Mucosa of rectum (tissue), 2 donors: ENCODE measurements around the gene MPLKIP.
"Not testable (repeated sequence)": the region's sequence is repeated elsewhere in the genome, so short reads cannot be mapped to it uniquely, and the experiment has no call there.

Experiments used
- H3K27ac ChIP-seq, 2 donors: one replicate each; pipeline ENCODE4 v1.7.0; 2013; ENCODE audit warnings: inconsistent platforms in 2 of 2, low read depth in 2 of 2, low read length in 2 of 2
- H3K27me3 ChIP-seq, 2 donors: one replicate each; pipeline ENCODE4 v1.7.0; 2013; ENCODE audit warnings: low read length in 2 of 2; ENCODE audit not compliant: control insufficient read depth in 2 of 2, insufficient read depth in 2 of 2
- H3K36me3 ChIP-seq, 2 donors: one replicate each; pipeline ENCODE4 v1.7.0; 2013; ENCODE audit warnings: low read length in 2 of 2; ENCODE audit not compliant: control insufficient read depth in 2 of 2, insufficient read depth in 2 of 2
- H3K4me1 ChIP-seq, 2 donors: one replicate each; pipeline ENCODE4 v1.7.0; 2013; ENCODE audit warnings: low read length in 2 of 2, mild to moderate bottlenecking in 1 of 2; ENCODE audit not compliant: control insufficient read depth in 2 of 2, insufficient read depth in 2 of 2
- H3K4me3 ChIP-seq, 2 donors: one replicate each; pipeline ENCODE4 v1.7.0; 2013; ENCODE audit warnings: low read length in 2 of 2
- H3K9ac ChIP-seq, 2 donors: one replicate each; pipeline ENCODE4 v1.7.0; 2013; ENCODE audit warnings: low read length in 2 of 2, low read depth in 1 of 2, mild to moderate bottlenecking in 1 of 2
- H3K9me3 ChIP-seq, 2 donors: one replicate each; pipeline ENCODE4 v1.7.0; 2013; ENCODE audit warnings: low read length in 2 of 2; ENCODE audit not compliant: control insufficient read depth in 2 of 2
- donor health status: healthy.
- donor health status: Normal muscosa, but diverticular disease.

Gene MPLKIP

DNA sequence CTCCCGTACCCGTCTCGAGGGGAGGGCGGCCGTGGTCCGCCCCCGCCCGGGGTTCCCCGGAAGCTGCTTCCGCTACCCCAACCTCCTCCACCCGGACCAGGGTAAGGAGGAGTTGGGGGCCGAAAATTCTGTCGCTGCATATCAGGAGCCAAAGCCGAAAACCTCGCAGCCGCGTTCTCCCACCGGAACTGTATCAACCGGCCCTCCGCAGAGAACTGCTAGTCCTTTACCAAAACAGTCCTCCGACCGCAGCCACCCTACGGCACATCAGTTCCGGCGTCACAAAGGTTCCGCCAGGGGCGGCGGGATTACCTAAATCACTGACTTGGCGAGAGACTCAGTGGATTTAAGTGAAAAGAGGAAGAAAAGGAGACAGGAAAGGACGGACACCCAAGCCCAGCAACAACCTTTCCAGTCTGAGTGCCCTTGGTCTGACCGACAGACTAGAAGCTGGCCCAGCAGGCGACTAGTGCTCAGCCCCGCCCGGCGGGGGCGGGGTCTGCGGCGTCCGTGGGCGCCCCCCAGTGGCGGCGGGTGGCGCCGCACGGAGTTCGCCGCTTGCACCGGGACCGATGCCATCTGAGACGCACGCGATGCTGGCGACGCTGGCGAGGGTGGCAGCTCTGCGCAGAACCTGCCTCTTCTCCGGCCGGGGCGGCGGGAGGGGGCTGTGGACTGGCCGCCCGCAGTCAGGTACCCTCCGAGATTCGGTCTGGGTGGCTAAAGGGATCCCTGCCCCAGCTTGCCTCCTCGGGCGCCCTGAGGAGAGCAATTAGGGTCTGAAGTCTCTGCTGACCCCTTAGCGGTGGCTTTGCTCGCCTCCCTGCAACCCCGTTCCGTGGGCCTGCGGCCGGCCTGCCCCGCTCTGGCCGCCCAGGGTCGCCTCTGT is at the start of gene MPLKIP, which contains the start of gene SUGCT:
Gene MPLKIP (minus strand): TSS at position 195 of the 889 bp plus-strand sequence. CDS start 55 bp downstream, at position 140.
Gene SUGCT (plus strand): TSS at position 578 of the 889 bp plus-strand sequence.
- H3K4me1 ChIP-seq, result peaks cover 13 to 15% of the 10 kb centered on the region in 2 donors
- H3K9ac ChIP-seq, result peak within 1 kb of the TSS; percentile 91 to 95
- no peaks in the 10 kb centered on the region for H3K27me3 ChIP-seq
- H3K9me3 ChIP-seq, result no peaks in the 10 kb centered on the region
- peak within 1 kb of the TSS; percentile 73 to 97 for H3K4me3 ChIP-seq
- peak within 1 kb of the TSS; percentile 91 to 94 for H3K27ac ChIP-seq
- H3K36me3 ChIP-seq, result peaks cover 0 to 3% of the 10 kb centered on the region in 2 donors

- Histone ChIP-seq H3K9me3 (no peaks in the 10 kb centered on the region), H3K27me3 (no peaks in the 10 kb centered on the region), H3K27ac (no peak overlapping the region), H3K36me3 (no peaks in the 10 kb centered on the region), H3K9ac (no peak overlapping the region), H3K4me3 (no peak overlapping the region), H3K4me1 (no peaks in the 10 kb centered on the region)
Measured at GRCh38 chr7:40182452-40182851, 48.0 kb upstream of the MPLKIP start.

DNA sequence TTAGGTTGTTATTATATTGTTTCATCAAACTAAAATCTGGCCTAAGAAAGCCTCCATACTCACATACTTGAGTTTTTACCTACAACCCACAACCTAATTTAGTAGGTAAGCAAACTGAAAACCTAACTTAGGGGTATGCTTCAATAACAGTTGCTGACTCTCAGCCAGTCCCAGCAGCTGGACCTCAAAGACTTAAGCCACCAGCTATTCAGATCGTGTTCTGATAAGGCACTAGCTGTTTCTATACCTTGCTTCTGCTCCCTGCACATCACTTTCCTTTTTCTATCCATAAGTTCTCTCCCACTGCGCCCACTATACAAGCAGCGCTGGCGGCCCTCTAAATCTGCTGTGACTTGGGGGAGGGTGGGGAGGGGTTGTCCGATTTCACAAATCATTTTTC is 42.6 kb upstream of the MPLKIP start:
- Histone ChIP-seq H3K36me3 (no peaks in the 10 kb centered on the region), H3K4me1 (no peaks in the 10 kb centered on the region), H3K9ac (no peak overlapping the region), H3K27ac (no peak overlapping the region), H3K4me3 (no peak overlapping the region), H3K27me3 (no peaks in the 10 kb centered on the region), H3K9me3 (no peaks in the 10 kb centered on the region)

GRCh38 chr7:40175725-40176510 is 41.5 kb upstream of the MPLKIP start:
- Histone ChIP-seq H3K27me3 (no peaks in the 10 kb centered on the region), H3K4me1 (no peaks in the 10 kb centered on the region), H3K4me3 (no peak overlapping the region), H3K9me3 (no peaks in the 10 kb centered on the region), H3K9ac (no peak overlapping the region), H3K36me3 (no peaks in the 10 kb centered on the region), H3K27ac (no peak overlapping the region)

DNA sequence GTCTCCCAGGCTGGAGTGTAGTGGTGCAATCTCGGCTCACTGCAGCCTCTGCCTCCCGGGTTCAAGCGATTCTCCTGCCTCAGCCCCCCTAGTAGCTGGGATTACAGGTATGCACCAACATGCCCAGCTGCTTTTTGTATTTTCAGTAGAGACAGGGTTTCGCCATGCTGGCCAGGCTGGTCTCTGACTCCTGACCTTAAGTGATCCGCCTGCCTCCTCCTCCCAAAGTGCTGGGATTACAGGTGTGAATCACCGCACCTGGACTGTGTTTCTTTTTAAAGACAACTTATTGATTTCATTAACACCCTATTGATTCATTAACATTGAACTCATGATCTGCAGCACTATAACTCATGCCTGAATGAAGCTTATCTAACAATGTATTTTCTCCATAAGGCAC is 40.8 kb upstream of the MPLKIP start:
- H3K36me3 ChIP-seq, H3K4me1 ChIP-seq, H3K9me3 ChIP-seq, H3K27me3 ChIP-seq, H3K27ac ChIP-seq, H3K9ac ChIP-seq, H3K4me3 ChIP-seq: not testable (repeated sequence)

GRCh38 chr7:40173121-40173520 is 38.7 kb upstream of the MPLKIP start:
- H3K4me3 ChIP-seq, H3K9ac ChIP-seq, H3K27me3 ChIP-seq, H3K27ac ChIP-seq, H3K9me3 ChIP-seq, H3K36me3 ChIP-seq, H3K4me1 ChIP-seq: not testable (repeated sequence)

- H3K9ac ChIP-seq, H3K9me3 ChIP-seq, H3K4me1 ChIP-seq, H3K36me3 ChIP-seq, H3K4me3 ChIP-seq, H3K27me3 ChIP-seq, H3K27ac ChIP-seq: not testable (repeated sequence)
Measured at GRCh38 chr7:40168266-40168665, 33.8 kb upstream of the MPLKIP start.

DNA sequence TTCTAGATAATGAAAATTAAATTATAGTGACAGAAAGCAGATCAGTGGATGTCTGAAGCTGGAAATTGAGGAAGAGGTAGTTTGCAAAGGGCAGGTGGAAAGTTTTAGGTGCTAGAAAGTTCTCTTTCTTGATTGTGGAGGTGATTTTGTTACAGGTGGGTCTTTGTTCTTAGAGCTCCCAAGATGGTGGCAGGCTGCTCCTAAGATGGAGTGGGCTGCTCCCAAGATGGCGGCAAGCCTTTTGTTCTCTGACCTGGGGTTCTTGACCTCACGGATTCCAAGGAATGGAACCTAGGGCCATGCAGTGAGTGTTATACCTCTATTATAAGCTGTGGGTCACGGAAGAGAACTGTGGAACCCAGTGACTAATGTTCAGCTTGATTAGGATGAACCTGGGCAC is 32.9 kb upstream of the MPLKIP start:
- no peaks in the 10 kb centered on the region for H3K4me1 ChIP-seq

DNA sequence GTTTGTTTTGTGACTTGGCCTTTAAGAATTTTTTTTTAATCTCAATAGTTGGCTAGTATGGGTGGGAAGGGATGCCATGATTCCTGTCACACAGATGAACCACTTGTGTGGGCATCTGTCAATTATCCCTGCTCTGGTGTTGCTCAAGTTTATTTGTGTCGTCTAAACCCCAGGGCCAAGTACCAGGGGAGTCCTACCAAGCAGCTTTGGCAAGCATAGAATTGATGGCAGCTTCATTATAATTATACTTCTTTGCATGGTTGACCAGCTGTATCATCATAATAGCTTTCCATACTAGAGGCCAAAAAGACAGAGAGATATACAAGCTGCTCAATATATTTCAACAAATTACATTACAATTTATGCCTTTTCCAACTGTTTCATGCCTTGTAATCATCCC is 30.8 kb upstream of the MPLKIP start:
- Histone ChIP-seq H3K9ac (no peak overlapping the region), H3K27me3 (no peaks in the 10 kb centered on the region), H3K36me3 (no peaks in the 10 kb centered on the region), H3K4me3 (no peak overlapping the region), H3K9me3 (no peaks in the 10 kb centered on the region), H3K4me1 (no peaks in the 10 kb centered on the region), H3K27ac (no peak overlapping the region)

More for the DNA sequence above, 32.9 kb upstream of the MPLKIP start:
- Histone ChIP-seq H3K9ac (no peak overlapping the region), H3K36me3 (no peaks in the 10 kb centered on the region), H3K9me3 (no peaks in the 10 kb centered on the region), H3K27me3 (no peaks in the 10 kb centered on the region), H3K27ac (no peak overlapping the region), H3K4me3 (no peak overlapping the region)

- no peaks in the 10 kb centered on the region for H3K9me3 ChIP-seq
- no peak overlapping the region for H3K27ac ChIP-seq
- no peaks in the 10 kb centered on the region for H3K4me1 ChIP-seq
- no peak overlapping the region for H3K9ac ChIP-seq
- H3K27me3 ChIP-seq, result no peaks in the 10 kb centered on the region
- H3K36me3 ChIP-seq, result no peaks in the 10 kb centered on the region
- no peak overlapping the region for H3K4me3 ChIP-seq
Measured at GRCh38 chr7:40162516-40162915, 28.1 kb upstream of the MPLKIP start.
